Hepatocyte (in vitro differentiated cells): ENCODE results near the gene SLC34A1. TPM values are rescaled to one million over a fixed set of nuclear protein-coding genes. Genes with fewer than 3 reads are reported as not detected.
A peak's percentile ranks its signal among the peaks of the same experiment; 100 is the strongest.

ENCODE experiments used
- DNase-seq: peaks from one replicate; pipeline ENCODE4 v3.0.0-alpha.2; 2016; ENCODE audit warnings: low spot score
- H2AFZ ChIP-seq: fragments of 200-600 bp; sonication (generic); 2 replicates; pipeline ENCODE4 v1.6.0; 2016; ENCODE audit warnings: antibody characterized with exemption, mild to moderate bottlenecking
- H3K27ac ChIP-seq: fragments of 200-600 bp; sonication (generic); 2 replicates; pipeline ENCODE4 v1.5.1; 2016; ENCODE audit warnings: mild to moderate bottlenecking
- H3K27me3 ChIP-seq: fragments of 200-600 bp; sonication (generic); 2 replicates; pipeline ENCODE4 v1.6.1; 2016
- H3K36me3 ChIP-seq: fragments of 200-600 bp; sonication (generic); replicated peaks from 2 replicates; pipeline ENCODE4 v1.5.1; 2016; ENCODE audit warnings: low read depth; ENCODE audit not compliant: insufficient read depth
- H3K4me1 ChIP-seq: fragments of 200-600 bp; sonication (generic); 2 replicates; pipeline ENCODE4 v1.5.1; 2016; ENCODE audit warnings: mild to moderate bottlenecking, moderate library complexity; ENCODE audit not compliant: insufficient read depth
- H3K4me2 ChIP-seq: fragments of 200-600 bp; sonication (generic); 2 replicates; pipeline ENCODE4 v1.6.0; 2016
- H3K4me3 ChIP-seq: fragments of 200-600 bp; sonication (generic); 2 replicates; pipeline ENCODE4 v1.5.1; 2016; ENCODE audit warnings: mild to moderate bottlenecking
- H3K79me2 ChIP-seq: fragments of 200-600 bp; sonication (generic); 2 replicates; pipeline ENCODE4 v1.6.0; 2017; ENCODE audit warnings: mild to moderate bottlenecking
- H3K9me2 ChIP-seq: fragments of 200-600 bp; sonication (generic); replicated peaks from 2 replicates; pipeline ENCODE4 v1.6.0; 2017; ENCODE audit warnings: mild to moderate bottlenecking; ENCODE audit not compliant: insufficient read depth
- H3K9me3 ChIP-seq: fragments of 200-600 bp; sonication (generic); 2 replicates; pipeline ENCODE4 v1.5.1; 2016; ENCODE audit warnings: low read depth, mild to moderate bottlenecking
- H4K20me1 ChIP-seq: fragments of 200-600 bp; sonication (generic); 2 replicates; pipeline ENCODE4 v1.6.0; 2016; ENCODE audit warnings: mild to moderate bottlenecking; ENCODE audit not compliant: insufficient read depth, poor library complexity, severe bottlenecking
- EZH2 ChIP-seq: fragments of 200-600 bp; sonication (generic); IDR thresholded peaks from 2 replicates; pipeline ENCODE4 v1.6.1; 2016; ENCODE audit warnings: antibody characterized with exemption, mild to moderate bottlenecking, borderline replicate concordance
- EZH2phosphoT487 ChIP-seq: fragments of 200-600 bp; sonication (generic); IDR thresholded peaks from one replicate; pipeline ENCODE4 v1.6.1; 2018; ENCODE audit warnings: antibody characterized with exemption, mild to moderate bottlenecking, low read depth, moderate library complexity; ENCODE audit not compliant: unreplicated experiment, severe bottlenecking
- WGBS: methylation state at CpG from one replicate; pipeline ENCODE4 v1.1.6; 2016; ENCODE audit warnings: low lambda C conversion rate; ENCODE audit errors: missing lambda C conversion rate; 5-methylcytosine and 5-hydroxymethylcytosine counted together
- polyA plus RNA-seq: library from polyadenylated mRNA; unstranded; fragments of >200 nt; fragmentation: Nextera tagmentation; extraction: Ambion mirVana; gene quantifications from 2 replicates; pipeline ENCODE4 v1.2.1, GENCODE V29; 2016
- total RNA-seq: library from RNA; depleted of rRNA; stranded (reverse); fragments of >200 nt; gene quantifications from 2 replicates; pipeline ENCODE4 v1.2.3, GENCODE V29; 2014
- TF ChIP-seq, protein P1 (sequence below): fragments of 200-600 bp; sonication (generic); IDR thresholded peaks from 2 replicates; pipeline ENCODE4 v1.5.1; 2016; ENCODE audit warnings: antibody characterized with exemption, mild to moderate bottlenecking; ENCODE audit not compliant: poor library complexity

SLC34A1 gene
- total and polyA plus RNA-seq, 2 experiments from 2014 or later = not detected

DNA sequence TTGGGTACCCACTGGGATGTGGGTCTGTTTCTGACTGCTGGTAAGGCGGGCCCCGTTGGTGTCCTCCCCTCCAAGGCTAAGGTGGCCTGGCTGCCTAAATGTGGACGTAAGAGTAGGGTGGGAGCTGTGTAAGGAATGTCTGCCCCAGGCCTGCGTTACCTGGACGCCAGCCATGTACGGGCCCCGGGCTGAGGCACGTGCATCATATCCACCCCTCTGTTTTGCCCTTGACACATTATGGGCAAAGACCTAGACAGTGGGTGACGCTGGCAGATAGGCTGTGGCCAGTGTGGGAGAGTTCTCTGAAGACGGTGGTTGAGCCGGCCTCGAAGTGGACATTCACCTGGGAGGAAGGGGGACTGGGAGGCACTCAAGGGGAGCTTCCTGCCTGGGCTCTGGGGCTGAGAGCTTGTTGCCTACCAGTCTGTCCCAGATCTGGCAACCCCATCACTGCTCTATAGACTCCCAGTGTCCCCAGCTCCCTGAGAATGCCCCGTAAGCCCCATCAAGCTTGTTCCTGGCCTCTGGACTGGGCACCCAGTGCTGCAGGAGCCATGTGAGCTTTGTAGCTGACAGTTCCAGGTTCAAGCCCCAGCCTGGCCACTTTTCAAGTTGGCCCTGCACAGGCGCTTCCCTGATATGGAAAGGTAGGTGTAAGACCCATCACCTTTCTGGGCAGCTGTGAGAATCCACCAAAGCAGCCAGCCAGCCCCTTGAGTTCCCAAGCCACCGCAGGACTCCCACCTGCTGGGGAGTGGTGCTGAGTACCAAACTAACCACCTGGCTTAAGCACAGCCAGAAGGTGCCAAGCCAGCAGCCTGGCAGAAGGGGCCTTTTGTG lies 59.1 kb downstream of the SLC34A1 start:
- Histone ChIP-seq H3K79me2 (no peaks in the 10 kb centered on the region), H3K4me2 (no peak overlapping the region), H3K36me3 (no peaks in the 10 kb centered on the region), H3K9me2 (no peaks in the 10 kb centered on the region), H4K20me1 (no peaks in the 10 kb centered on the region), H2AFZ (no peak overlapping the region), H3K4me1 (peaks cover 13% of the 10 kb centered on the region), H3K9me3 (no peaks in the 10 kb centered on the region), H3K27ac (no peak overlapping the region), H3K4me3 (no peak overlapping the region), H3K27me3 (peaks cover 3% of the 10 kb centered on the region)
- DNase-seq = no peak
- WGBS = 93% methylated on average over 15 of the region's 15 CpGs
- no peak for TF ChIP-seq EZH2phosphoT487
- TF ChIP-seq, protein P1, sequence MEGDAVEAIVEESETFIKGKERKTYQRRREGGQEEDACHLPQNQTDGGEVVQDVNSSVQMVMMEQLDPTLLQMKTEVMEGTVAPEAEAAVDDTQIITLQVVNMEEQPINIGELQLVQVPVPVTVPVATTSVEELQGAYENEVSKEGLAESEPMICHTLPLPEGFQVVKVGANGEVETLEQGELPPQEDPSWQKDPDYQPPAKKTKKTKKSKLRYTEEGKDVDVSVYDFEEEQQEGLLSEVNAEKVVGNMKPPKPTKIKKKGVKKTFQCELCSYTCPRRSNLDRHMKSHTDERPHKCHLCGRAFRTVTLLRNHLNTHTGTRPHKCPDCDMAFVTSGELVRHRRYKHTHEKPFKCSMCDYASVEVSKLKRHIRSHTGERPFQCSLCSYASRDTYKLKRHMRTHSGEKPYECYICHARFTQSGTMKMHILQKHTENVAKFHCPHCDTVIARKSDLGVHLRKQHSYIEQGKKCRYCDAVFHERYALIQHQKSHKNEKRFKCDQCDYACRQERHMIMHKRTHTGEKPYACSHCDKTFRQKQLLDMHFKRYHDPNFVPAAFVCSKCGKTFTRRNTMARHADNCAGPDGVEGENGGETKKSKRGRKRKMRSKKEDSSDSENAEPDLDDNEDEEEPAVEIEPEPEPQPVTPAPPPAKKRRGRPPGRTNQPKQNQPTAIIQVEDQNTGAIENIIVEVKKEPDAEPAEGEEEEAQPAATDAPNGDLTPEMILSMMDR = no peak
- TF ChIP-seq EZH2 = no peak

DNA sequence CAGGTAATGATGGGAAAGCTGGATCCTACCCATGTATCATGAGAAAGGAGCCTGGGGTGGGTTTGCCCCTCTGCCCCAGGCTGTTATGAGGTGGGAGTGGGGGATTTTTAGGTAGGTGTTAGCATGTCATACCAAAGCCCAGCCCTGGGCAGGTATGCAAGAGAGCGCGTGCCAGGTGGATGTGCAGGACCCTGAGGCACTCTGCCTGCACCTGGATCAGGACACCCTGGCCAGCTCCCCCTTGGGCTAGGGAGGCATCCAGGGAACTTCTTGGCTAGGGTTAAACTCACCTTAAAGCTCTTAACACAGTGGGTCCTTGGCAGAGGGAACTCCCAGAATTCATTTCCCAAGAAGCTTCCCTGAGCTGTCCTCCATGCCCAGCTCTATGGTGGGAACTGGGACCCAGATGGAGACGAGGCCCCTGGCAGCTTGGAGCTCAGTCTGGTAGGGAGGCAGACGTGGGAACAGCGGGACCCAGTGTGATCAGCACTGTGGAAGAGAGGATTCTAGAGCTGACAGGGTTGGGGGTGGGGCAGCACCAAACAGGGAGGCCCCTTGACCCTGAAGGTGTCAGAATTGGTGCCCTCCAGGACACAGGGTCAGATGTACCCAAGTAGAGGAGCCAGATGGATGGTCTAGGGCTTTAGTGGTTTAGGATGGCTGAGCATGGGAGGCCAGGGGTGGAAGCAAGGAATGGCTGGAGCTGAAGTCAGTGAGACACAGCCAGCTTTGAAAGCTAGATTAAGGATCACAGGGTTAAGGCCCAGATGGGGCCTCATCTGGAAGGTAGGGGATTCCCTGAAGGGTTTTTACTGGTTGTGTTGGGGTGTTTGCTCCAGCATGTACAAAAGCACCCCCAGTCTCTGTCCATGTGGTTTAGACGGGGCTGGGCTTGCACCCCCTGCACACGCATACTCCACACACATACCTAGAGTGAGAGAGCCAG lies 60.1 kb downstream of the SLC34A1 start:
- no peak overlapping the region for H3K4me3 ChIP-seq
- no peak overlapping the region for H2AFZ ChIP-seq
- H3K9me2 ChIP-seq = no peaks in the 10 kb centered on the region
- peaks cover 13% of the 10 kb centered on the region for H3K4me1 ChIP-seq
- WGBS = 82% methylated on average over 7 of the region's 7 CpGs
- TF ChIP-seq, protein P1 = no peak
- TF ChIP-seq EZH2phosphoT487 (no peak), EZH2 (no peak)
- no peaks in the 10 kb centered on the region for H3K36me3 ChIP-seq
- no peak overlapping the region for H3K27ac ChIP-seq
- DNase-seq = no peak
- no peaks in the 10 kb centered on the region for H4K20me1 ChIP-seq
- peaks cover 3% of the 10 kb centered on the region for H3K27me3 ChIP-seq
- no peak overlapping the region for H3K4me2 ChIP-seq
- H3K79me2 ChIP-seq = no peaks in the 10 kb centered on the region
- no peaks in the 10 kb centered on the region for H3K9me3 ChIP-seq

DNA sequence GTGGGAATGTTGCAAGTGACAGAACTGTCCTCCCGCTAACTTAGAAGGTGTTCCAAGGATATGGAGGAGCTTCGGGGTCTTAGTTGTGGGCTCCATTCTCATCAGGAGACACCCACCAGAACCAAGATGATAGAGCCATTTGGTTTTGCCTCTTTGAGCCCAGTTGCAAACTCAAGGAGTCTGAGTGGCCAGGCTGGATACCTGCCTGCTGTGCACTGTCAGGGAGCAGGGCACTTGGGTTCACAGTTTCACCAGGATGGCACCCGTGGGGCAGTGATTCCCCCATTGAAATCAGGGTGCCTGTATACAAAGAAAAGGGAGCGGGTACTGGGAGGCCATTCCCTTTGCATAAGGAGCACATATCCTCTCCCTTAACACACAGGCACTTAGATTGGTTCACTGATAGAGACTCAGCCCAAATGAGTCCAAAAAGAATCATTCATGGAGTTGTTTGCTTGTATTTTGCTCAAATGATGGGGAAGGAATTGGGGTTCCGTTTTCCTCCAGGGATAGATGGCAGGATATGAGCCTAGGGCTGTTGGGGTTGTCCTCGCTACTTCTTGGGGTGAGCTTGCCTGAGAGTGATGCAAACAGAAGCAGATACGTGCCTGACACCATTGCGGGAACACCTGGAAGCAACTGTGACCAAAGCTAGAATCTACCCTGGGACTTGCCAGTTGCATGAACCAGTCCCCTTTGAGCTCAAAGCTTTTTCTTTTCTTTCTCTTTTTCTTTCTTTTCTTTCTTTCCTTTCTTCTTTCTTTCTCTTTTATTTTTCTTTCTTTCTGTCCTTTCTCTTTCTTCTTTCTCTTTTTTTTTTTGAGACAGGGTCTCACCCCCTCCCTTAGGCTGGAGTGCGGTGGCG lies 61.0 kb downstream of the SLC34A1 start:
- 72% methylated on average over 9 of the region's 10 CpGs for WGBS
- H3K9me2 ChIP-seq = no peaks in the 10 kb centered on the region
- no peak overlapping the region for H2AFZ ChIP-seq
- H3K4me2 ChIP-seq = peak overlapping the region; percentile 100
- DNase-seq = no peak
- H3K79me2 ChIP-seq = no peaks in the 10 kb centered on the region
- no peak overlapping the region for H3K4me3 ChIP-seq
- no peaks in the 10 kb centered on the region for H4K20me1 ChIP-seq
- no peaks in the 10 kb centered on the region for H3K36me3 ChIP-seq
- peaks cover 3% of the 10 kb centered on the region for H3K27me3 ChIP-seq
- no peak overlapping the region for H3K27ac ChIP-seq
- peaks cover 13% of the 10 kb centered on the region for H3K4me1 ChIP-seq
- H3K9me3 ChIP-seq = no peaks in the 10 kb centered on the region
- TF ChIP-seq EZH2phosphoT487 (no peak), EZH2 (no peak)
- TF ChIP-seq, protein P1 = no peak
